HepG2 (cell line): ENCODE results near the gene NDUFB10.

Source experiments
- NFYB ChIP-seq: sonication (generic); formaldehyde crosslinking; IDR thresholded peaks from 2 replicates; pipeline ENCODE4 v1.4.0; 2020; ENCODE audit warnings: missing genetic modification reagents
- PREB ChIP-seq: sonication (generic); formaldehyde crosslinking; IDR thresholded peaks from 2 replicates; pipeline ENCODE4 v1.4.0; 2020; ENCODE audit warnings: missing genetic modification reagents
- SOX5 ChIP-seq: IDR thresholded peaks from 2 replicates; pipeline ENCODE4 v1.6.1; 2016; ENCODE audit warnings: borderline replicate concordance

- TF ChIP-seq SOX5 (CRISPR knock-in tag) (no peak), PREB (CRISPR knock-in tag) (no peak), NFYB (CRISPR knock-in tag) (no peak)
Observed at GRCh38 chr16:1961651-1962067, 2.3 kb downstream of the NDUFB10 start.
